Spleen (tissue), 11 donors: ENCODE data around the gene TXN2. TPM values are rescaled to one million over a fixed set of nuclear protein-coding genes. Genes with fewer than 3 reads are reported as not detected.

Experiments
- DNase-seq: peaks from one replicate; pipeline ENCODE4 v3.0.0-alpha.2; 2020
- H3K27ac ChIP-seq, 8 donors: fragments of 200-600 bp; sonication (generic) in 7 of 8; 1 replicate in 4 of 8; 2 replicates in 4 of 8; pipeline versions ENCODE4 v1.5.0 to v1.8.0; 2016 to 2021; ENCODE audit warnings: inconsistent platforms in 4 of 8, mild to moderate bottlenecking in 4 of 8, moderate library complexity in 1 of 8
- H3K27me3 ChIP-seq, 7 donors: fragments of 200-600 bp; sonication (generic) in 6 of 7; replicated peaks in 1 of 7; 1 replicate in 4 of 7; 2 replicates in 3 of 7; pipeline versions ENCODE4 v1.5.0 to v1.8.0; 2016 to 2021; ENCODE audit warnings: inconsistent platforms in 3 of 7, mild to moderate bottlenecking in 1 of 7
- H3K36me3 ChIP-seq, 6 donors: fragments of 200-600 bp; sonication (generic) in 5 of 6; 1 replicate in 4 of 6; 2 replicates in 2 of 6; pipeline versions ENCODE4 v1.5.0 to v1.8.0; 2016 to 2021; ENCODE audit warnings: inconsistent platforms in 2 of 6
- H3K4me1 ChIP-seq, 6 donors: fragments of 200-600 bp; sonication (generic) in 5 of 6; 1 replicate in 3 of 6; 2 replicates in 3 of 6; pipeline versions ENCODE4 v1.5.0 to v1.8.0; 2016 to 2021; ENCODE audit warnings: inconsistent platforms in 3 of 6
- H3K4me3 ChIP-seq, 8 donors: fragments of 200-600 bp; sonication (generic) in 7 of 8; 1 replicate in 4 of 8; 2 replicates in 4 of 8; pipeline versions ENCODE4 v1.5.0 to v1.8.0; 2016 to 2021; ENCODE audit warnings: inconsistent platforms in 4 of 8, mild to moderate bottlenecking in 4 of 8, moderate library complexity in 2 of 8
- H3K9me3 ChIP-seq, 8 donors: fragments of 200-600 bp; sonication (generic) in 7 of 8; 1 replicate in 4 of 8; 2 replicates in 4 of 8; pipeline versions ENCODE4 v1.5.0 to v1.8.0; 2016 to 2021; ENCODE audit warnings: inconsistent platforms in 4 of 8
- CTCF ChIP-seq, 11 experiments: fragments of 200-600 bp in 7 of 11; fragments of 450-650 bp in 4 of 11; sonication (generic) in 4 of 11; IDR thresholded peaks in 8 of 11; conservative IDR thresholded peaks in 3 of 11; 1 replicate in 7 of 11; 2 replicates in 4 of 11; pipeline versions ENCODE4 v1.4.0 to v1.8.0; 2016 to 2021; ENCODE audit warnings: antibody characterized with exemption in 11 of 11, inconsistent platforms in 4 of 11, mild to moderate bottlenecking in 1 of 11
- POLR2A ChIP-seq, 3 donors: fragments of 450-650 bp; IDR thresholded peaks; one replicate each; pipeline ENCODE4 v1.5.1; 2017; ENCODE audit warnings: antibody characterized with exemption in 3 of 3, mild to moderate bottlenecking in 1 of 3
- POLR2AphosphoS5 ChIP-seq, 3 donors: sonication (generic); formaldehyde crosslinking; IDR thresholded peaks; one replicate each; pipeline ENCODE4 v1.5.1; 2017; ENCODE audit warnings: antibody characterized with exemption in 3 of 3
- WGBS, 5 donors: extraction: QIAGEN DNeasy Blood & Tissue Kit in 3 of 5; methylation state at CpG; one replicate each; pipeline versions ENCODE4 v1.1.5 to v1.1.7; 2013 to 2018; 5-methylcytosine and 5-hydroxymethylcytosine counted together
- intact Hi-C: fragments of 100-400 bp; cut with DNase I; formaldehyde crosslinking; loops from one replicate; pipeline ENCODE4 v1.15.0; 2023; ENCODE audit warnings: low total_unique reads
- polyA plus RNA-seq, 3 donors: library from polyadenylated mRNA; stranded (reverse); fragments of 200-250 nt; gene quantifications; one replicate each; pipeline ENCODE4 v1.2.1, GENCODE V29; 2013
- total RNA-seq, 7 donors: library from RNA; depleted of rRNA in 3 of 7; stranded (reverse); fragments of >200 nt in 3 of 7; fragmentation: NEBNext Ultra II Directional in 4 of 7; extraction: Animal tissue kit (Norgen Biotek cat#: 25700) in 4 of 7; gene quantifications; one replicate each; pipeline versions ENCODE4 v1.1.0 to v1.2.1, GENCODE V29; 2016 to 2021
- donor health status: healthy with polysubstance abuse.
- donor health status: DM: no; HTN: no; CAD: no; lungs with moderate emphysema.
- donor health status: DM: no; HTN: no; CAD: no.
- donor health status: Bipolar disorder and iron deficiency.
- donor health status: healthy.
- donor health status: DM: no; HTN: no; CAD: no.
- donor health status: DM: yes; HTN: yes; CAD: no.

Gene TXN2
- total and polyA plus RNA-seq, 10 donors: 52.6 to 105 (median 68.7) TPM

- no peak for TF ChIP-seq CTCF (IDR thresholded peaks at IDR 0.05 in 8 of 11, conservative IDR thresholded peaks at IDR 0.05 in 3 of 11)
- TF ChIP-seq POLR2A (IDR thresholded peaks at IDR 0.05): no peak
- peak; percentile 36 to 60 (median 57) for TF ChIP-seq POLR2AphosphoS5 (IDR thresholded peaks at IDR 0.05)
- Histone ChIP-seq H3K9me3 (no peaks in the 10 kb centered on the region), H3K27me3 (no peaks in the 10 kb centered on the region), H3K36me3 (peaks cover 0 to 17% (median 3%) of the 10 kb centered on the region in 6 donors), H3K4me3 (no peak overlapping the region), H3K4me1 (peaks cover 1 to 84% (median 52%) of the 10 kb centered on the region in 6 donors), H3K27ac (peak overlapping the region; percentile 10 to 97 (median 77))
- intact Hi-C loops: no loop called here
- WGBS, 5 donors: 60 to 66% (median 61%) methylated on average over 16 of the region's 16 CpGs
- DNase-seq: no peak
Measured at GRCh38 chr22:36461665-36462649, 19.5 kb downstream of the TXN2 start.

GRCh38 chr22:36460202-36460601 is 21.2 kb downstream of the TXN2 start:
- no peak for DNase-seq
- intact Hi-C loops: no loop called here
- H3K4me3 ChIP-seq: no peak overlapping the region
- no peaks in the 10 kb centered on the region for H3K9me3 ChIP-seq
- WGBS, 5 donors: 85 to 96% (median 96%) methylated on average over 8 of the region's 8 CpGs
- peaks cover 9 to 83% (median 54%) of the 10 kb centered on the region in 6 donors for H3K4me1 ChIP-seq
- no peaks in the 10 kb centered on the region for H3K27me3 ChIP-seq
- TF ChIP-seq CTCF (IDR thresholded peaks at IDR 0.05 in 8 of 11, conservative IDR thresholded peaks at IDR 0.05 in 3 of 11) (no peak), POLR2AphosphoS5 (IDR thresholded peaks at IDR 0.05) (no peak), POLR2A (IDR thresholded peaks at IDR 0.05) (no peak)
- no peaks in the 10 kb centered on the region for H3K36me3 ChIP-seq
- peak overlapping the region in 5 of 8 donors; percentile 15 to 97 (median 93) for H3K27ac ChIP-seq

GRCh38 chr22:36457688-36458450 is 23.6 kb downstream of the TXN2 start:
- TF ChIP-seq POLR2AphosphoS5 (IDR thresholded peaks at IDR 0.05) (peak; percentile 70 to 74 (median 73)), POLR2A (IDR thresholded peaks at IDR 0.05) (no peak)
- Histone ChIP-seq H3K9me3 (no peaks in the 10 kb centered on the region), H3K27ac (peak overlapping the region; percentile 48 to 98 (median 95)), H3K36me3 (no peaks in the 10 kb centered on the region), H3K4me3 (no peak overlapping the region), H3K4me1 (peaks cover 25 to 83% (median 65%) of the 10 kb centered on the region in 6 donors), H3K27me3 (no peaks in the 10 kb centered on the region)
- peak; percentile 81 for DNase-seq
- intact Hi-C loops: no loop called here
- WGBS, 5 donors: 57 to 66% (median 61%) methylated on average over 6 to 14 of the region's 14 CpGs

GRCh38 chr22:36456464-36456845 is 25.0 kb downstream of the TXN2 start:
- intact Hi-C loops: no loop called here
- Histone ChIP-seq H3K4me1 (peaks cover 37 to 83% (median 69%) of the 10 kb centered on the region in 6 donors), H3K9me3 (no peaks in the 10 kb centered on the region), H3K27me3 (no peaks in the 10 kb centered on the region), H3K27ac (peak overlapping the region; percentile 76 to 98 (median 96)), H3K4me3 (peak overlapping the region in 1 of 8 donors; percentile 71), H3K36me3 (no peaks in the 10 kb centered on the region)
- DNase-seq: no peak
- TF ChIP-seq POLR2A (IDR thresholded peaks at IDR 0.05): no peak
- TF ChIP-seq CTCF (IDR thresholded peaks at IDR 0.05 in 8 of 11, conservative IDR thresholded peaks at IDR 0.05 in 3 of 11): no peak
- TF ChIP-seq POLR2AphosphoS5 (IDR thresholded peaks at IDR 0.05): no peak
- WGBS, 5 donors: 67 to 83% (median 68%) methylated on average over 12 of the region's 12 CpGs
